HG02763 (cell line): ENCODE data around the gene GRN.
"Not testable (repeated sequence)": the region's sequence is repeated elsewhere in the genome, so short reads cannot be mapped to it uniquely, and the experiment has no call there.

Experiments
- ATAC-seq: cut with Tn5 transposase; IDR thresholded peaks from one replicate; pipeline ENCODE4 v1.9.1; 2021; ENCODE audit warnings: mild to moderate bottlenecking, moderate library complexity; ENCODE audit not compliant: unreplicated experiment

GRN gene

DNA sequence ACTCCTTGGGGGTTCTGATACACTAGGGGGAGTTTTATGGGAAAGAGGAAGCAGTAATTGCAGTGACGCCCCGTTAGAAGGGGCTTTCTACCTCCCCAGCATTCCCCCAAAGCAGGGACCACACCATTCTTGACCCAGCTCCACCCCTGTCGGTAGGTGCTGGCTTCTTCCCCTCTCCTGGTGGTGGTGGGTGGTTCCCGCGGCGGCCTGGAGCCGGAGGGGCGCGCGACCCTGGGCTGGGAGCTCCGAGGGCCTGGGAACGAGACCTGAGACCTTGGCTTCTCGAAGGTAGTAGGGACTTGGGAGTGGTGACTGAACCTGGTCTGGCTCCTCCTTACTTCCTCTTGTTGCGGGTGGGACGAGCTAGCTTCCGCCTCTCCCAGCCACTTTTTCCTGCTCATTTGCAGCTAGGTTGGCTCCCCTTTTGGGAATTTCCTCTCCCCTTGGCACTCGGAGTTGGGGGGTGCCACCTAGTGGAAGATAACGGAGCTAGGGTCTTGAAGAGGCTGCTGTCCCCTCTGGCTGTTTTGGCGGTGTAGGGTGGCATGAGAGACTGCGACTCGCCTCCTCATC is 438 bp downstream of the GRN start:
- ATAC-seq: no peak

DNA sequence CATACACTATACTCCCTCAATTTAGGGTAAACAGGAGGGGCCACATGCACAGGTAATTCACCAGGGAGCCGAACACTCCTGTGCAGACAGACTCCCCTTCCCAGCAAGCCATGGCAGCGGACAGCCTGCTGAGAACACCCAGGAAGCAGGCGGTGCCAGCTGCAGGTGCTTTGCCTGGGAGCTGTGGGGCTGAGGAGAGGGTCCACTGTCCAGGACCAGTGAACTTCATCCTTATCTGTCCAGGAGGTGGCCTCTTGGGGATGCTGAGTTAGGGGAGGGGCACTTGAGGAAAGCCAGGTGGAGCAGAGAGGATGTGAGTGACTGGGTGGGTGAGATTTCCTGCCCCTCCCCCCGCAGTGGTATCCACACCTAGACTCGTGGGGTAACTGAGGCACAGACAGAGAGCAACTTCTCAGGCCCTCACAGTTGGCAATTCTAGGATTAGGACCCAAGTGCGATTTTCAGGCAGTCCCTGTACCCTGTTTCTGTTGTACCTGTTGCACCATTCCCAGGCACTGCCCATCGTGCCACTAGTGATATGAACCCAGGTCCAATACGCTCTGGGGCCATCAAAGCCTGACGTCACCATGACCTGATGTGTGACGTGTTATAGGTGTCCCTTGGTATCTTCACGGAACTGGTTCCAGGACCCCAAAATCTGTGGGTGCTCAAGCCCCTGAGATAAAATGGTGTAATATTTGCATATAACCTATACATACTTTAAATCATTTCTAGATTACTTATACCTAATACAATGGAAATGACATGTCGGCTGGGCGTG is 1.2 kb downstream of the GRN start:
- ATAC-seq: no peak

DNA sequence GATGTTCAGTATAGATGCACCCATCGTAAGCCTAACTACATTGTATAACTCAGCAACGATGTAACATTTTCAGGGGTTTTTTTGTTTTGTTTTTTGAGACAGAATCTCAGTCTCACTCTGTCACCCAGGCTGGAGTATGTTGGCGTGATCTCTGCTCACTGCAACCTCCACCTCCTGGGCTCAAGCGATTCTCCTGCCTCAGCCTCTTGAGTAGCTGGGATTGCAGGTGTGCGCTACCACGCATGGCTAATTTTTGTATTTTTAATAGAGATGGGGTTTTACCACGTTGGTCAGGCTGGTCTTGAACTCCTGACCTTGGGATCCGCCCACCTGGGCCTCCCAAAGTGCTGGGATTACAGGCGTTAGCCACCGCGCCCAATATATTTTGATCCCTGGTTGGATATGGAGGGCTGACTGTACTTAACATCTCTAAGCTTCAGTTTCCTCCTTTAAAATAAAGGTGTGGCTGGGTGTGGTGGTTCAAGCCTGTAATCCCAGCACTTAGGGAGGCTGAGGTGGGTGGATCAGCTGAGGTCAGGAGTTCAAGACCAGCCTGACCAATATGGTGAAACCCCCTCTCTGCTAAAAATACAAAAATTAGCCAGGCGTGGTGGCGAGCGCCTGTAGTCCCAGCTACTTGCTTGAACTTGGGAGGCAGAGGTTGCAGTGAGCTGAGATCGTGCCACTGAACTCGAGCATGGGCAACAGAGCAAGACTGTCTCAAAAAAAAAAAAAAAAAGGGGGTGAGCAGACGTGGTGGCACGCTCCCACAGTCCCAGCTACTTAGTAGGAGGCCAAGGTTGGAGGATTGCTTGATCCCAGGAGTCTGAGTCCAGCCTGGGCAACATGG is 2.3 kb downstream of the GRN start:
- ATAC-seq: not testable (repeated sequence)

DNA sequence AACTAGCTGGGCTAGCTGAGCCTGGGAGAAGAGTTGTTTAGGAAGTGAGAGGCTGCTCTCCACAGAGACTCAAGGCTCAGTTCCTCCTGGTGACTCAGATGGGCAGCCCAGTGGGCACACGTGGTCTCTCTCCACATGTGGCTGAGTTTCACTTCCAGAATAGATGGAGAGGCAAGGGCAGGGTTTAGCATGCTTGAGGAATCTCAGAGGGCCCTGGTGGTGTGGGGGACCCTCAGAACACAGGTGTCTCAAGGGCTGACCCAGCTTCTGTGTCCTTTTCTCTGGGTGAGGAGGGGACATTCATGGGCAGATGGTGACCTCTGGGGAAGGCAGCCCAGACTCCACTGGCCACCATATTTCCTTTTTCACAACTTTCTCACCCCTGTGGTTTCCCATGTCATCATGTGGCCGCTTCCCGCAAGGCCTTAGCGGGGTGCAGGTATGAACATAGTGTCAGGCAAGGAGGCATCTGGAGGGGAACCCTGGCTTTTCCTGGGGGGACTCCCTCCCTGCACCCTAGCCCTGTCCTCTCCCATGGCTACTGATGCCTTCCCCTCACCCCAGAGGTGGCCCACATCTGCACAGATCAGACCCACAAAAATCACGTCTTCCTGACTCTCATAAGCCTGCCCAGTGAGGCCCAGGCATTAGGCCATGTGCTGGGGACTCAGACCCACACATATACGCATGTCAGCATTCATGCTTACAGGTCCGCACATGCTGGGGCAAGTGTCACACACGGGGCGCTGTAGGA is 3.3 kb downstream of the GRN start:
- ATAC-seq: peak; percentile 38

DNA sequence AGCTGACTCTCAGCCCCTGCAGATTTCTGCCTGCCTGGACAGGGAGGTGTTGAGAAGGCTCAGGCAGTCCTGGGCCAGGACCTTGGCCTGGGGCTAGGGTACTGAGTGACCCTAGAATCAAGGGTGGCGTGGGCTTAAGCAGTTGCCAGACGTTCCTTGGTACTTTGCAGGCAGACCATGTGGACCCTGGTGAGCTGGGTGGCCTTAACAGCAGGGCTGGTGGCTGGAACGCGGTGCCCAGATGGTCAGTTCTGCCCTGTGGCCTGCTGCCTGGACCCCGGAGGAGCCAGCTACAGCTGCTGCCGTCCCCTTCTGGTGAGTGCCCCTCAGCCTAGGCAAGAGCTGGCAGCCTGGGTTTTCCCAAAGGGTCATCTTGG is 3.9 kb downstream of the GRN start:
- no peak for ATAC-seq

DNA sequence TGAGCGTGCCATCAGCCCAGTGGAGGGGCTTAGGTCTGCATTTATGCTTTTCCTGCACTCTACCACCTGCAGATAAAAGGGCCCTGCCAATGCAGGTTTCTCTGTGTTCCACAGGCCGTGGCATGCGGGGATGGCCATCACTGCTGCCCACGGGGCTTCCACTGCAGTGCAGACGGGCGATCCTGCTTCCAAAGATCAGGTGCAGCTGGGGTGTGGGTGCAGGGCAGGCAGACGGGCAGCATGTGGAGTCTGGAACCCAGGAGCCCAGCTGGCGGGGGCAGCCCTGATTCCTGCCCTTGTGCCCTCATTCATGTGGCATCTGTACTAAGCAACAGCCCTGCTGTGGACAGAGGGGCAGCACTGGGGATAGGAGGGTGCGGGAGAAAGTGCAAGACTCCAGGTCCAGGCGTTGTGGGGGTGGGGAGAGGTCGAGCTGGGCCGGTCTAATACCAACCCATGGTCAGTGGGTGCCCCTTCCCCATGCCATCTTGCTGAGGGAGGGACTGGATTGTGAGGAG is 4.5 kb downstream of the GRN start:
- no peak for ATAC-seq

DNA sequence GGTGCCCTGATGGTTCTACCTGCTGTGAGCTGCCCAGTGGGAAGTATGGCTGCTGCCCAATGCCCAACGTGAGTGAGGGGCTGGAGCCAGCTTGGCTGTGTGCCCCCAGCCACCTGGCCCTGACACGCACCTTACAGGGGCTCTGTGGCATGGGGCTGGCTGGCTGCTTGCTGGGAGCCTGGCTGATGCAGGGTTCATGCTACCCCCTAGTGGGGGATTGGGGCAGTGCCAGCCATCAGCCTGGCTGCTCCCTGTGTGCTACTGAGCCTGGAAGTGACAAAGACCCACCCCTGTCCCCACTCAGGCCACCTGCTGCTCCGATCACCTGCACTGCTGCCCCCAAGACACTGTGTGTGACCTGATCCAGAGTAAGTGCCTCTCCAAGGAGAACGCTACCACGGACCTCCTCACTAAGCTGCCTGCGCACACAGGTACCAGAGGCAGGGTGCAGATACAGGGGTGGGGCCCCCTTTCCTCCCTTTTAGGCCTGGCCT is 5.7 kb downstream of the GRN start:
- ATAC-seq: no peak

DNA sequence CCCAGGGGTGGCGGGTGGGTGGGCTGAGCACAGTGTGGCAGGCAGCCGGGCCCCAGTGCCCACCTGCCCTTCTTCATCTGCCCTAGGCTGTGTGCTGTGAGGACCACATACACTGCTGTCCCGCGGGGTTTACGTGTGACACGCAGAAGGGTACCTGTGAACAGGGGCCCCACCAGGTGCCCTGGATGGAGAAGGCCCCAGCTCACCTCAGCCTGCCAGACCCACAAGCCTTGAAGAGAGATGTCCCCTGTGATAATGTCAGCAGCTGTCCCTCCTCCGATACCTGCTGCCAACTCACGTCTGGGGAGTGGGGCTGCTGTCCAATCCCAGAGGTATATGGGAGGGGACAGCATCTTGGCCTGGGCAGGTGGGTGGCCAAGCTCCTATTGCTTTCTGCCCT is 6.4 kb downstream of the GRN start:
- ATAC-seq: no peak

DNA sequence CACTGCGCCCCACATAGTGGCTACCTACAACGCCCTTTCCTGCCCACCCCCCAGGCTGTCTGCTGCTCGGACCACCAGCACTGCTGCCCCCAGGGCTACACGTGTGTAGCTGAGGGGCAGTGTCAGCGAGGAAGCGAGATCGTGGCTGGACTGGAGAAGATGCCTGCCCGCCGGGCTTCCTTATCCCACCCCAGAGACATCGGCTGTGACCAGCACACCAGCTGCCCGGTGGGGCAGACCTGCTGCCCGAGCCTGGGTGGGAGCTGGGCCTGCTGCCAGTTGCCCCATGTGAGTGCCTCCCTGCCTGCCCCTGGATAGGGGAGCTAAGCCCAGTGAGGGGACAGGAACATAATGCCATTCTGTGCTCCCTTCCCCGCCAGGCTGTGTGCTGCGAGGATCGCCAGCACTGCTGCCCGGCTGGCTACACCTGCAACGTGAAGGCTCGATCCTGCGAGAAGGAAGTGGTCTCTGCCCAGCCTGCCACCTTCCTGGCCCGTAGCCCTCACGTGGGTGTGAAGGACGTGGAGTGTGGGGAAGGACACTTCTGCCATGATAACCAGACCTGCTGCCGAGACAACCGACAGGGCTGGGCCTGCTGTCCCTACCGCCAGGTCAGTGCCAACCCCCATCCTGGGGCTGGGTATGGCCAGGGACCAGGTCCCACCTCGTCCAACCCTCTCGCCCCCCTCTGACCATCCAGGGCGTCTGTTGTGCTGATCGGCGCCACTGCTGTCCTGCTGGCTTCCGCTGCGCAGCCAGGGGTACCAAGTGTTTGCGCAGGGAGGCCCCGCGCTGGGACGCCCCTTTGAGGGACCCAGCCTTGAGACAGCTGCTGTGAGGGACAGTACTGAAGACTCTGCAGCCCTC is 7.1 kb downstream of the GRN start:
- ATAC-seq: no peak

DNA sequence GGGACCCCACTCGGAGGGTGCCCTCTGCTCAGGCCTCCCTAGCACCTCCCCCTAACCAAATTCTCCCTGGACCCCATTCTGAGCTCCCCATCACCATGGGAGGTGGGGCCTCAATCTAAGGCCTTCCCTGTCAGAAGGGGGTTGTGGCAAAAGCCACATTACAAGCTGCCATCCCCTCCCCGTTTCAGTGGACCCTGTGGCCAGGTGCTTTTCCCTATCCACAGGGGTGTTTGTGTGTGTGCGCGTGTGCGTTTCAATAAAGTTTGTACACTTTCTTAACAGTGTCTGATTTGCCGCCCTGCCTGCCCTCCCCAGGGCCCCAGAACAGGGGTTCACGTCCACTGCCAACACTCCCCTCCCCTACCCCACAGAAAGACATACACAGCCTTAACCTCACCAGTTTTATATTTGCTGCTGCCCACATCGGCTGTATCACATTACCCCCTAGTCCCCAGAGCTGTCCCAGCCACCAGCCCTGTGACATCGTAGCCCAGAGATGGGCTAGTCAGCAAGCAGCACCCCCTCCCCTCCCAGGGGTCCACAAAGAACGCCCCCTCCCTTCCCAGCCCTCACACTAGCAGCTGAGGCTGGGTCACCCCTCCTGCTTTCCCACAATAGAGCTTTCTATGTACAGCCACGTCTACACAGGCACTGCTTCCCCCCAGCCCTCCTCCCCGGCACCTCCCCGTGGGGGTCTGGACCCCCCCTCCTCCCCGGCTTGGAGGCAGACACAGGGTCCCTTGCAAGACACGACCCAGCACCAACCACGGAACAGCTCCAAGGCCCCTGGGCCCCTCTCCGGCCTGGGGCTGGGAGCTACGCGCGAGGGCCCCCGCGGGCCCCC is 7.9 kb downstream of the GRN start:
- no peak for ATAC-seq

DNA sequence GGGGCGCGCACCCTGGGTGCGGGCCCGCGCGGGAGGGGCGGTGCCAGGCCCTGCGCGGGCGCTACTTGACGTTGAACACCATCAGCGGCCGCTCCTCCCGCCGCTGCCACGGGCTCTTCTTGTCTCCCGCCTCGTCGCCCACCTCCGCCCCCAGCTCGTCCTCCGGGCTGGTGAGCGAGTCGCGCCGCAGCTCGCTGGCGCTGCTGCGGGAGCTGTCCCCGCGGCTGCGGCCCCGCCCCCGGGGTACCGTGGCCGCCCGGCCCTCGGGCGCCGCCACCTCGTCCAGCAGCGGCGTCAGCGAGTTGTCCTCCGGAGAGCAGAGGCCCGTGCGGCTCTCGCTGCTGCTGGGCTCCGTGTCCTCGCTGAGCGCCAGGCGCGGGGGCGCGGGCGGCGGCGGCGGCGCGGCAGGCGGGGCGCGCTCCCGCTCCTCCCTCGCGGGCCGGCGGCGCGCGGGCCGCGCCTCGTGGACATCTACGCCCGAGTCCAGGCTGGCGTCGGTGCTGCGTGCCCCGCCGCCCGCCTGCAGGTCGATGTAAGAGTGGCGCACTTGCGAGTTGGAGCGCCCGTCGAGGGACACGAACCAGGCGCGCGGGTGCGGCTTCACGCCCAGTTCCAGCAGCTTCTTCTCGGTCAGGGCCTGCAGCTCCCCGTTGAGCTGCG is 8.7 kb downstream of the GRN start:
- no peak for ATAC-seq

DNA sequence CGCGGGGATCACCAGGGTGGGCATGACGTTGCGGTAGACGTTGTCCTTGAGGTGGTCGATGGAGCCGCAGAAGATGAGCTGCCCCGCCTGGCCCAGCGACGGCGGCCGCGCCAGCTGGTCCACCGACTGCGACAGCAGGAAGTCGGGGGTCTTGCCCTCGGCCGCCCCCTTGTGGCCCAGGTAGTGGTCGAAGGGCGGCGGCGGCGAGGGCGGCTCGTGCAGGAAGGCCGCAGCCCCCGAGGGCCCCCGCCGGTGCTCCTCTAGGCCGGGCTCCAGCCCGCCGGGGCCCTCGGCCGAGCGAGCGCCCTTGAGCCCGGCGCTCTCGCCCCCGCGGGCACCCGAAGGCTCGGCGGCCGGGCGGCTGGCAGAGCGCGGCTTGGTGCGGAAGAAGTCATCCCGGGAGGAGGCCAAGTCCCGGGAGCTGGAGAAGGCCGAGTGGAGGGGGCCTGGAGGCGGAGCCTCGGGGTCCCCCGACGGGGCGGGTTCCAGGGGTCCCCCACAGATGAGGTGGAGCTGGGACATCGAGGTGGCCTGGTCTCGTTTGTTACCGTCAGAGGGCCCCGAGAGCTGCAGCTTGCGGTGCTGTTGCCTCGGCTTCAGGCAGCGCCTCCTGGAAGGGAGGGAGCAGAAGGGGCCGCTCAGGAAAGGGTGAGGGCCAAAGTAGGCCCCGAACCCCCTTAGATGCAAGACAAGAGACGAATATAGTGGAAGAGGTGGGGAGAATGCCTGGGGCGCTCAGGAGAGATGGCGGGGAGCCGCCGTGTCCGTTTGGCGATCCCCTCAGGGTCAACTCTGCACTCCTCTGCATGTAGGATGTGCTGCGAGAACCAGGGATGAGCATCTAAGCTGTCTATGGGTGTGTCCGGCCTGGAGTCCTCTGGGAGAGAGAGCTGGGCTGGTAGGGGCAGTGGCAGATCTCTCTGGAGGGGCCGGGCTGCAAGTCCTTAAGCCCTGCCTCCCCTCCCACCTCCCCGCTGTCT is 9.8 kb downstream of the GRN start:
- ATAC-seq: no peak

DNA sequence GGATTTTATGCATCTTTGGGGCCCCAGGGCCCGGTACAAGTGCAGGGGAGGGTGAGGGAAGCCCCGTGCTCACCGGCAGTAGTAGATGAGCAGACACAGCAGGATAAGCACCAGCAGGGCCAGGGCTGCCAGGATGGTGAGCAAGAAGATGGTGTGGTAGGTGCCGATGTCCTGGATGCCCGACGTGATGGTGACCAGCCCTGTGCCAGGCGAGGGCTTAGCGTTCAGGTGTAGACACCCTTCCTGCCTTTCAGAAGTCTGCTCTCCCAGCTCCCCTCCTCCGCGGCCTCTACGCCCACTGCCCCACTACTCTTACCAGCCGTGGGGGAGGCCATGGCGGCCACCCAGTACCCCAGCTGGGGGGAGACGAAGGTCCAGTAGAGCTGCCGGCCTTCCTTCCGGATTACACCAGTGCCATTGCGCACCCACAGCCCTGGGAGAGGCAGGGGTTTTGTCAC is 10.6 kb downstream of the GRN start:
- ATAC-seq: no peak

DNA sequence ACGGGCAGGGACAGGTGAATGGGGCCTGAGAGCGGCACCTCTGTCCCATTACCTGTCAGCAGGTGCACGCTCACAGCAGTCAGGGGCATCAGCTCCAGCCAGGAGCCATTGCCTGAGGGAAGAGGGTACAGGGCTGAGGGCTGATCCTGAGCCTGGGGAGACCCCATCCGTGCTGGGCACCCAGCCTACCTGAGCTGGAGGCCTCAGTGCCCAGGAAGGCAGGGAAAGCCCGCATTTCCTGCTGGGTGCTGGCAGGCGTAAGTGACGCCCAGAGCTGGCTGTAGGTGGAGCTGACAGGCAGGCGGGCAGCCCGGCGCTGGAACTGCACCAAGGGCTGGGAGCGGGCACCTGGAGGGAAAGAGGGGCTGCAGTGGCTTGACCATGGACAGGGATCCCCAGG is 11.1 kb downstream of the GRN start:
- ATAC-seq: no peak

DNA sequence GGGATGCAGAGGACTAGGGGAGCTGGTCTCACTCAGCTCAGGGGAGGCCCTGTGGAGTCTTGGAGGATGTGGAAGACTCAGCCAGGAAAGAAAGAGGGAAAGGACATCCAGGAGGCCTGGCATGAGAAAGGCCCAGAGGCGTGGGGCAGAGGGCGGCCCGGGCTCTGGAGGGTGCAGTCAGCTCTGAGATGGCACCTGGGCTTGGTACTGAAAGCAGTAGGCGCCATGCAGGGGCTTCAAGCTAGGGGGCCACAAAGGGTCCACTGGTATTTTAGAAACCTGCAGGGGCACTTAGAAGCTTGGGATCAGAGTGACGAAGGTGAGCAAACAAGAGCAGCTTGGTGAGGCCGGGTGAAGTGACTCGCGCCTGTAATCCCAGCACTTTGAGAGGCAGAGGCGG is 13.0 kb downstream of the GRN start:
- ATAC-seq: no peak

DNA sequence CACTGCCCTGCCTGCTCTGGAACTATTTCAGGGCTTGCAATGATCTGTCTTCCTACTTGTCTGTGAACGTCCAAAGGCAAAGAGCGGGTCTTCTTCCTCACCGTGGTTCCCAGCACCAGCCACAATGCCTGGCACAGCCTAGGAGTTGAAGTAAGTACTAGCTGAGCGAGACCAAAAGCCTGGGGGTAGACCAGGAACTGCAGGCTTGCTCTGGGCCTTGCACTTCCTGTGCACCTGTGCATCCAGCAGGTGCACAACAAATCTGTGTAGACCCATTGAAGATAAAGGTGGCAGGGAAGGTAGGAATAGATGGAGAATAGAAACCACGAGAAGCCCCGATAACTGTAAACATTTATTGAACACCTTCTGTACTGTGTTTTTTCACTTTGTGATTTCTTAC is 13.9 kb downstream of the GRN start:
- no peak for ATAC-seq

DNA sequence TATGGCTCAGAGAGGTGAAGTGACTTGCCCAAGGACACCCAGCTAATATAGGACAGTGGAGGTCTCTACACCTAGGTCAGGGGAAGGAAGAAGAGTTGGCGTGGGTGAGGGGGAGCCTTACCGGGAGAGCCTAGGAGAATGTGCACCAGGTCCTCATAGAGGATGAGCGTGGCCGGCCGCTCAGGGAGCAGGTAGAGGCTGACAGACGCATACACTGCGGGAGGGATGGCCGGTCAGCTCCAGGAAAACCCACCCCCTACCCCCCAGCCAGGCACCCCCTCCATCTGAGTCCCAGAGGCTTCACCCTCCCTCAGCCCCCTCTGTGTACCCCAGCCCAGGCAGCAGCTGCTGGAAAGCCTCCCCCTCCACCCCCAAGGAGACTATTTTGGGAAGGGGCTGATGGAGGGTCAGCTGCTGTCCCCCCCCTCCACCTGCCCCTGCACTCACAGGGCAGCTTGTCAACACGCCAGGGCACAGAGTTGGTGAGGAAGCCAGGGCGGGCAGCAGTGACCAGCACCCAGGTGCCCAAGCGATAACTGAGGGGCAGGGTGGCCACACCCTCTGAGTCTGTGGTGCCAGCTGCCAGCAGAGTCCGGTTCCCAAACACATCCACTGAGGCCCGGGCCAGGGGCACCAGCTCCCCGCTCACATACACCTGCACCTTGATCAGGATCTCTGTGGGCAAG is 14.5 kb downstream of the GRN start:
- no peak for ATAC-seq
